Gastroesophageal sphincter (tissue), 4 donors: Measurements from ENCODE around the gene PVALB. TPM values are rescaled to one million over a fixed set of nuclear protein-coding genes. Genes with fewer than 3 reads are reported as not detected.

ENCODE experiments used
- ATAC-seq: fragments of 150-250 bp; one replicate; pipeline ENCODE4 v1.9.1; 2016; ENCODE audit warnings: mild to moderate bottlenecking, moderate library complexity
- H3K27ac ChIP-seq, 4 donors: fragments of 200-600 bp; sonication (generic) in 3 of 4; 1 replicate in 3 of 4; 2 replicates in 1 of 4; pipeline ENCODE4 v1.5.1; 2016 to 2019
- H3K27me3 ChIP-seq: fragments of 200-600 bp; sonication (generic); one replicate; pipeline ENCODE4 v1.5.1; 2019
- H3K36me3 ChIP-seq, 2 donors: fragments of 200-600 bp; sonication (generic); one replicate each; pipeline ENCODE4 v1.5.1; 2019; ENCODE audit warnings: control low read depth in 1 of 2
- H3K4me1 ChIP-seq, 3 donors: fragments of 200-600 bp; sonication (generic); 1 replicate in 2 of 3; 2 replicates in 1 of 3; pipeline ENCODE4 v1.5.1; 2016 to 2019; ENCODE audit warnings: control low read depth in 2 of 3
- H3K4me3 ChIP-seq, 2 donors: fragments of 200-600 bp; sonication (generic); one replicate each; pipeline ENCODE4 v1.5.1; 2019; ENCODE audit warnings: mild to moderate bottlenecking in 1 of 2, moderate library complexity in 1 of 2
- H3K9me3 ChIP-seq, 3 donors: fragments of 200-600 bp; sonication (generic); one replicate each; pipeline ENCODE4 v1.5.1; 2017 to 2019; ENCODE audit warnings: control low read depth in 2 of 3
- EP300 ChIP-seq: sonication (generic); formaldehyde crosslinking; IDR thresholded peaks from one replicate; pipeline ENCODE4 v1.6.1; 2017; ENCODE audit warnings: antibody characterized with exemption, mild to moderate bottlenecking
- POLR2A ChIP-seq, 2 donors: fragments of 450-650 bp; IDR thresholded peaks; one replicate each; pipeline ENCODE4 v1.6.1; 2017; ENCODE audit warnings: antibody characterized with exemption in 2 of 2, mild to moderate bottlenecking in 2 of 2, moderate library complexity in 1 of 2
- POLR2AphosphoS5 ChIP-seq: sonication (generic); formaldehyde crosslinking; IDR thresholded peaks from one replicate; pipeline ENCODE4 v1.6.1; 2017; ENCODE audit warnings: antibody characterized with exemption
- WGBS, 2 donors: methylation state at CpG; one replicate each; pipeline ENCODE4 v1.1.5; 2018; ENCODE audit warnings: low coverage in 1 of 2; 5-methylcytosine and 5-hydroxymethylcytosine counted together
- total RNA-seq, 4 donors: library from RNA; depleted of rRNA; stranded (reverse); fragments of >200 nt; gene quantifications; one replicate each; pipeline ENCODE4 v1.1.0, GENCODE V29; 2016
- TF ChIP-seq, protein P1 (sequence below), 4 experiments: fragments of 200-600 bp in 2 of 4; fragments of 450-650 bp in 2 of 4; sonication (generic) in 1 of 4; IDR thresholded peaks; one replicate each; pipeline ENCODE4 v1.5.1; 2017 to 2019; ENCODE audit warnings: antibody characterized with exemption in 4 of 4, mild to moderate bottlenecking in 2 of 4, moderate library complexity in 2 of 4

The PVALB gene
- total RNA-seq, 4 donors from 2014 or later = not detected

DNA sequence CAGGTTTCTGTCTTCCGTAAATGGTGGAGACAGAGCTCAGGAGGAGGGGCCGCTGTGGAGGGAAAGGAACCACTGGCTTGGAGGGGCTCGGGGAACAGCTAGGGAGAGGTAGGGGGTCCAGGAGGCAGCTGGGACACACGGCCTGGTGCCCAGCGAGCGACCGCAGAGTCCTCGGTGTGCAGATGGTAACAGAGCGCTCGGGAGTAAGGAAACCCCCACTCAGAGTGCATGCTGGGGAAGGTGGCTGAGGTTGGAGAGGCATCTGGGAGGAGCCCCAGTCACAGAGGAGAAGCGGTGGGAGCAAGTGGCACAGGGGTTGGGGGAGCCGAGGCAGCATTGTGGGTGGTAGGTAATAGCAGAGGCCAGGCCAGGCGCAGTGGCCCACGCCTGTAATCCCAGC lies 33.2 kb upstream of the PVALB start:
- Histone ChIP-seq H3K4me1 (peaks cover 0 to 6% (median 0%) of the 10 kb centered on the region in 3 donors), H3K36me3 (no peaks in the 10 kb centered on the region), H3K27ac (no peak overlapping the region), H3K27me3 (peaks cover 85% of the 10 kb centered on the region), H3K4me3 (no peak overlapping the region), H3K9me3 (peaks cover 0 to 4% (median 0%) of the 10 kb centered on the region in 3 donors)
- 74 to 78% methylated on average over 7 to 9 of the region's 14 CpGs for WGBS, 2 donors
- ATAC-seq = no peak
- TF ChIP-seq, protein P1, sequence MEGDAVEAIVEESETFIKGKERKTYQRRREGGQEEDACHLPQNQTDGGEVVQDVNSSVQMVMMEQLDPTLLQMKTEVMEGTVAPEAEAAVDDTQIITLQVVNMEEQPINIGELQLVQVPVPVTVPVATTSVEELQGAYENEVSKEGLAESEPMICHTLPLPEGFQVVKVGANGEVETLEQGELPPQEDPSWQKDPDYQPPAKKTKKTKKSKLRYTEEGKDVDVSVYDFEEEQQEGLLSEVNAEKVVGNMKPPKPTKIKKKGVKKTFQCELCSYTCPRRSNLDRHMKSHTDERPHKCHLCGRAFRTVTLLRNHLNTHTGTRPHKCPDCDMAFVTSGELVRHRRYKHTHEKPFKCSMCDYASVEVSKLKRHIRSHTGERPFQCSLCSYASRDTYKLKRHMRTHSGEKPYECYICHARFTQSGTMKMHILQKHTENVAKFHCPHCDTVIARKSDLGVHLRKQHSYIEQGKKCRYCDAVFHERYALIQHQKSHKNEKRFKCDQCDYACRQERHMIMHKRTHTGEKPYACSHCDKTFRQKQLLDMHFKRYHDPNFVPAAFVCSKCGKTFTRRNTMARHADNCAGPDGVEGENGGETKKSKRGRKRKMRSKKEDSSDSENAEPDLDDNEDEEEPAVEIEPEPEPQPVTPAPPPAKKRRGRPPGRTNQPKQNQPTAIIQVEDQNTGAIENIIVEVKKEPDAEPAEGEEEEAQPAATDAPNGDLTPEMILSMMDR (IDR thresholded peaks at IDR 0.05) = no peak
- no peak for TF ChIP-seq POLR2AphosphoS5
- TF ChIP-seq EP300 = no peak

DNA sequence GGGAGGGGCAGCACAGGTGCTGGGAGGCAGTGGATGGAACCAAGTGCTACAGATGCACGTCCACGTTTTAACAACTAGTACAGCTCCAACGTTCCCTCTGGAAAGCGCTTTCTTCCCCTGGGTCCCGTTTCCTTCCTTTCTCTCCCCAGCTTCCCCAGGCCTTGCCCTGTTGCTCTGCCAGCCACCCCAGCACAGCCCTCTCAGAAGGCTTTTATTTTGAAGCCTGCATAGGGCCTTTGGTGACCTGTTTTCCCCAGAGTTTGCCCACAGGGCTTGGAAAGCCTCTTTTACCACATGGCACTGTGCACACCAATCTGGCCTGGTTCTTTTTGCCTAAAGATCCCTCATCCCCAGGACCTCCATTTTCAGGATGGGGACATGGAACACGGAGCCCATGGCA lies 30.1 kb upstream of the PVALB start:
- no peak for ATAC-seq
- Histone ChIP-seq H3K27me3 (peaks cover 83% of the 10 kb centered on the region), H3K4me3 (no peak overlapping the region), H3K36me3 (no peaks in the 10 kb centered on the region), H3K9me3 (no peaks in the 10 kb centered on the region), H3K4me1 (no peaks in the 10 kb centered on the region), H3K27ac (no peak overlapping the region)
- TF ChIP-seq POLR2A (IDR thresholded peaks at IDR 0.05) = no peak
- no peak for TF ChIP-seq EP300
- 32 to 33% methylated on average over 2 to 3 of the region's 6 CpGs for WGBS, 2 donors

DNA sequence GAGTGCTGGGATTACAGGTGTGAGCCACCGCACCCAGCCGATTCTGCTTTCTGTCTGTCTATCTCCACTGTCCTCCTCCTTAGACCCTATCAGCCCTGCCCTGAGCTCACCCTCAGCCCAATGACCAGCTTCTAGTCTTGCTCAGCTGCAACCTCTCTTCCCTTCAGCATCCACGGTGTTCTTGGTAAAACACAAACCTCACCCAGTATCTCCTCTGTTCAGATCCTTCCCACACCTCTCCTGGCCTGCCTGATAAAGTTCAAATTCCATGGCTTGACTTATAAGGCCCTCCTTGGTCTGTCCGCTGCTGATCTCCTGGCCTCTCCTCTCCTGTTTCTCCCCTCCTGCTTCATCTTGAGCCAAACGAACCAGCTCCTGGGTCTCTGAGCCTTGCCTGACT lies 29.4 kb upstream of the PVALB start:
- Histone ChIP-seq H3K4me3 (no peak overlapping the region), H3K4me1 (no peaks in the 10 kb centered on the region), H3K27me3 (peaks cover 80% of the 10 kb centered on the region), H3K36me3 (no peaks in the 10 kb centered on the region), H3K9me3 (no peaks in the 10 kb centered on the region), H3K27ac (no peak overlapping the region)
- no peak for ATAC-seq
- WGBS, 2 donors = 30 to 72% methylated on average over 2 to 3 of the region's 5 CpGs
- TF ChIP-seq POLR2AphosphoS5 (no peak), EP300 (no peak), POLR2A (IDR thresholded peaks at IDR 0.05) (no peak)
- TF ChIP-seq, protein P1 (IDR thresholded peaks at IDR 0.05) = no peak

DNA sequence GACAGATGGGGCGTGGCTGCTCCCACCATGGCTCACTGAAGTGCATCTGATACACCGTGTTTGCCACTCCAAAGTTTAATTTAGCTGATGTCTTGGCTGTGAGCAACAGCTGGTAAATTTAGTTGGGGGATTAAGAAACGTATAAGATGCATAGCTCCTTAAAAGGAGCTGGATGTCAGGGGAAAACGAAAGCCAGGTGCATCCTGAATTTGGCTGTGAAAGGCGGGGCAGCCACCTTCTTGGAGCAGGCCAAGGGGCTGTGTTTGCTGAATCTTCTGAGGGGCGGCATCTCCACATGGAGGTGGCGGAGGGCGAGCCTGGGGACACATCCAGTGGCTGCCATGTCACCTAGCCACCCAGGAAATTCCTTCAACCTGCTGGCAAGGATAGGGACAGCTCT lies 23.3 kb upstream of the PVALB start:
- Histone ChIP-seq H3K9me3 (no peaks in the 10 kb centered on the region), H3K4me1 (no peaks in the 10 kb centered on the region), H3K27ac (no peak overlapping the region), H3K27me3 (peaks cover 61% of the 10 kb centered on the region), H3K36me3 (no peaks in the 10 kb centered on the region), H3K4me3 (no peak overlapping the region)
- WGBS, 2 donors = 45 to 48% methylated on average over 2 to 8 of the region's 8 CpGs
- TF ChIP-seq POLR2A (IDR thresholded peaks at IDR 0.05) = no peak
- no peak for TF ChIP-seq POLR2AphosphoS5
- no peak for TF ChIP-seq EP300
- TF ChIP-seq, protein P1 (IDR thresholded peaks at IDR 0.05) = no peak
- no peak for ATAC-seq

DNA sequence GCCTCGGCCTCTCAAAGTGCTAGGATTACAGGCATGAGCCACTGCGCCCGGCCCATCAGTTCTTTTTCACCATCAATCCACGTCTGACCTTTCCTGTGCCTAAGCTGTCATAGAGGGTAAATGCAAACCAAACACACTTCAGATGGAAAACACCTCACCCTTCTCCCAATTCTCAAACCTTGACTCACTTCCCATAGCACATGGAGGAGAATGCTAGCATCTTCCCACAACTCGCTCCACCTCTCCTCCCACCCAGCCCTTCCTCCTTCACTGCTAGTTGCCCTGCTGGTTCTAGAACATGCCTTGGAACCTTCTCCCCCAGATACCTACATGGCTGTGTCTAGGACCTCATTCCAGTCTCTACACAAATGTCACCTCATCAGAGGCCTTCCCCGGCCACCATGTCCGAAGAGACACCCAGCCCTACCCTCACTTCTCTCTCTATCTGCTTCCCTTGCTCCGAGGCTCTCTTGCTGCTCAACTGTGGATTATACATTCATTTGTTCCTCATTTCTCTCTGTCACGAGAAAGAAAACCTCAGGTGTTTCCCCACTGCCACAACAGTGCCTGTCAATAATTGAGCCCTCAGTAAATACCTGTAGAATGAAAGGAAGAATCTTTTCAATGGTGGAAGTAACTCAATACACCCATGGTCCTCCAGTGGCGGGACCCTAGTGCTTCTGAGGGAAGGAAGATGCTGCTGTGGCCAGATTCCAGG lies 22.7 kb upstream of the PVALB start:
- peaks cover 57% of the 10 kb centered on the region for H3K27me3 ChIP-seq
- no peak overlapping the region for H3K27ac ChIP-seq
- 60 to 75% methylated on average over 6 to 9 of the region's 10 CpGs for WGBS, 2 donors
- H3K36me3 ChIP-seq = no peaks in the 10 kb centered on the region
- TF ChIP-seq POLR2AphosphoS5 (no peak), POLR2A (IDR thresholded peaks at IDR 0.05) (no peak), EP300 (no peak)
- TF ChIP-seq, protein P1 (IDR thresholded peaks at IDR 0.05) = no peak
- no peak overlapping the region for H3K4me3 ChIP-seq
- H3K4me1 ChIP-seq = no peaks in the 10 kb centered on the region
- H3K9me3 ChIP-seq = no peaks in the 10 kb centered on the region
- ATAC-seq = no peak
